Measurements from ENCODE around the gene ARMH3.
"Not testable (repeated sequence)": the region's sequence is repeated elsewhere in the genome, so short reads cannot be mapped to it uniquely, and the experiment has no call there.

Gene ARMH3

GRCh38 chr10:102045292-102045691 lies 10.7 kb downstream of the ARMH3 start:
- no peak for DNase-seq (ENCODE audit: low spot score)

- DNase-seq (ENCODE audit: low spot score), result no peak
Measured at GRCh38 chr10:102040305-102041050, 15.5 kb downstream of the ARMH3 start.

- DNase-seq (ENCODE audit: low spot score), result no peak
Measured at GRCh38 chr10:102038410-102038809, 17.6 kb downstream of the ARMH3 start.

GRCh38 chr10:102035807-102036206 lies 20.2 kb downstream of the ARMH3 start:
- DNase-seq (ENCODE audit: low spot score), result not testable (repeated sequence)

GRCh38 chr10:102033787-102034186 lies 22.2 kb downstream of the ARMH3 start:
- no peak for DNase-seq (ENCODE audit: low spot score)

GRCh38 chr10:102027261-102027660 lies 28.7 kb downstream of the ARMH3 start:
- no peak for DNase-seq (ENCODE audit: low spot score)

GRCh38 chr10:102024799-102025198 lies 31.2 kb downstream of the ARMH3 start:
- DNase-seq (ENCODE audit: low spot score), result no peak

GRCh38 chr10:102020938-102021337 lies 35.0 kb downstream of the ARMH3 start:
- DNase-seq (ENCODE audit: low spot score), result peak; percentile 11

GRCh38 chr10:102017295-102017694 lies 38.7 kb downstream of the ARMH3 start:
- DNase-seq (ENCODE audit: low spot score), result no peak

GRCh38 chr10:102016416-102016815 lies 39.6 kb downstream of the ARMH3 start:
- no peak for DNase-seq (ENCODE audit: low spot score)

- no peak for DNase-seq (ENCODE audit: low spot score)
Measured at GRCh38 chr10:102010961-102011360, 45.0 kb downstream of the ARMH3 start.

- peak; percentile 56 for DNase-seq (ENCODE audit: low spot score)
Measured at GRCh38 chr10:102009801-102010425, 46.1 kb downstream of the ARMH3 start.

GRCh38 chr10:102007796-102008195 lies 48.2 kb downstream of the ARMH3 start:
- DNase-seq (ENCODE audit: low spot score), result no peak

GRCh38 chr10:102007031-102007430 lies 48.9 kb downstream of the ARMH3 start:
- not testable (repeated sequence) for DNase-seq (ENCODE audit: low spot score)

- no peak for DNase-seq (ENCODE audit: low spot score)
Measured at GRCh38 chr10:102004376-102004775, 51.6 kb downstream of the ARMH3 start.

- DNase-seq (ENCODE audit: low spot score), result no peak
Measured at GRCh38 chr10:102003541-102003940, 52.4 kb downstream of the ARMH3 start.

- DNase-seq (ENCODE audit: low spot score), result no peak
Measured at GRCh38 chr10:102001435-102002068, 54.4 kb downstream of the ARMH3 start.

- DNase-seq (ENCODE audit: low spot score), result no peak
Measured at GRCh38 chr10:101997803-101998202, 58.2 kb downstream of the ARMH3 start.

GRCh38 chr10:101995451-101996063 lies 60.4 kb downstream of the ARMH3 start:
- no peak for DNase-seq (ENCODE audit: low spot score)

GRCh38 chr10:101993651-101994200 lies 62.2 kb downstream of the ARMH3 start:
- DNase-seq (ENCODE audit: low spot score), result no peak

GRCh38 chr10:101993221-101993620 lies 62.8 kb downstream of the ARMH3 start:
- no peak for DNase-seq (ENCODE audit: low spot score)

- no peak for DNase-seq (ENCODE audit: low spot score)
Measured at GRCh38 chr10:101987136-101987535, 68.8 kb downstream of the ARMH3 start.

GRCh38 chr10:101986624-101986971 lies 69.4 kb downstream of the ARMH3 start:
- DNase-seq (ENCODE audit: low spot score), result no peak

All from activated CD4-positive, alpha-beta T cell treated with anti-CD3 and anti-CD28 coated beads, Interleukin-2, Interleukin-4, amounts not matched to agents 100 ng/mL and 50 ng/mL, durations not matched to agents 16 hours and 8 hours (primary cell).